ENCODE measurements around the gene TBC1D32. TPM values are rescaled to one million over a fixed set of nuclear protein-coding genes. Genes with fewer than 3 reads are reported as not detected.

The TBC1D32 gene
- total RNA-seq, 1 experiment from 2014 or later: 9.0 TPM

DNA sequence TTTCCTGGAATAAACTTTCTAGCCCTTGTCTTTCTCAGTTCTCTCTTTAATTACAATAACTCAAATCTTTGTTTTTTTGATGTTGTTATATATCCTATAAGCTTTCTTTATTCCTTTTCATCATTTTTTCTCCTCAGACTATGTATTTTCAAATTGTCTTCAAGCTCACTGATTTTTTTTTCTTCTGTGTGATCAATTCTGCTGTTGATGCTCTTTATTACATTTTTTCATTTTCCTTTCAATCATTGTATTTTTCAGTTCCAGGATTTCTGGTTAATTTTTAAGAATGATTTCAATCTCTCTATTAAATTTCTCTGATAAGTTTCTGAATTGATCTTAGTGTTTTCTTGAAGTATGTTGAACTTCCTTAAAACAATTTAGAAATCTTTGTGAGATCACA, 209.7 kb downstream of the TBC1D32 start:
- no peak overlapping the region for H2BK5ac ChIP-seq (ENCODE audit: insufficient read length, low read length)
- no peak overlapping the region for H2BK15ac ChIP-seq (ENCODE audit: low read depth, low read length)
- peaks cover 16 to 25% (median 17%) of the 10 kb centered on the region in 3 experiments for H3K36me3 Mint-ChIP-seq (ENCODE audit: insufficient read depth in 1 of 3, low read depth in 3 of 3)

More for the DNA sequence above, 209.7 kb downstream of the TBC1D32 start:
- Mint-ChIP-seq H3K4me1 (no peaks in the 10 kb centered on the region; a peak in 1 of 4 replicates), H3K27me3 (ENCODE audit: low read depth) (no peaks in the 10 kb centered on the region), H3K4me3 (no peak overlapping the region), H3K9me3 (peaks cover 10% of the 10 kb centered on the region in 2 experiments), H3K27ac (no peak overlapping the region; a peak in 1 of 7 replicates)
- H3K4me2 ChIP-seq (ENCODE audit: insufficient read depth, insufficient read length, low read length): no peak overlapping the region
- H3K79me1 ChIP-seq (ENCODE audit: insufficient read depth, low read depth, low read length, poor library complexity, severe bottlenecking): no peaks in the 10 kb centered on the region
- no peak overlapping the region for H2BK20ac ChIP-seq (ENCODE audit: low read depth, low read length, poor library complexity, severe bottlenecking)
- H3K18ac ChIP-seq (ENCODE audit: insufficient read length, low read depth, low read length): no peak overlapping the region
- no peak overlapping the region for H2BK120ac ChIP-seq (ENCODE audit: low read depth, low read length, poor library complexity, severe bottlenecking)
- H3K9me3 ChIP-seq (ENCODE audit: control insufficient read depth, low read depth, low read length): no peaks in the 10 kb centered on the region
- no peak overlapping the region for H3K4ac ChIP-seq (ENCODE audit: low read depth, low read length)
- no peaks in the 10 kb centered on the region for H4K20me1 ChIP-seq (ENCODE audit: control insufficient read depth, insufficient read depth, insufficient read length)
- H3K27me3 ChIP-seq (ENCODE audit: insufficient read depth, low read length): no peaks in the 10 kb centered on the region
- no peak overlapping the region for H4K91ac ChIP-seq (ENCODE audit: insufficient read length, low read depth, low read length)
- H3K23me2 ChIP-seq (ENCODE audit: insufficient read length, low read depth, low read length, poor library complexity, severe bottlenecking): no peaks in the 10 kb centered on the region
- H2AFZ ChIP-seq (ENCODE audit: low read length): no peak overlapping the region
- H3K56ac ChIP-seq (ENCODE audit: insufficient read length, low read depth, low read length): no peak overlapping the region
- no peak overlapping the region for H3K14ac ChIP-seq (ENCODE audit: insufficient read depth, low read length)
- no peak overlapping the region for H4K8ac ChIP-seq (replicated peaks; ENCODE audit: insufficient read length, low read depth, low read length)
- H3T11ph ChIP-seq (ENCODE audit: low read length): no peak overlapping the region
- H3K9ac ChIP-seq (ENCODE audit: extremely low read depth, insufficient read length, low read length): no peak overlapping the region
- H3K23ac ChIP-seq (ENCODE audit: insufficient read length, low read depth, low read length): no peak overlapping the region
- H2AK5ac ChIP-seq (ENCODE audit: insufficient read length, low read length): no peak overlapping the region
- no peak for DNase-seq
- H4K5ac ChIP-seq (ENCODE audit: insufficient read length, low read depth, low read length): no peak overlapping the region
- H3K79me2 ChIP-seq (ENCODE audit: insufficient read depth, low read length): no peaks in the 10 kb centered on the region
- H3K4me1 ChIP-seq (ENCODE audit: insufficient read depth, low read length): no peaks in the 10 kb centered on the region
- no peak overlapping the region for H2BK12ac ChIP-seq (ENCODE audit: insufficient read length, low read depth, low read length)
- H3K27ac ChIP-seq (ENCODE audit: insufficient read length, low read depth, low read length): no peak overlapping the region
- TF ChIP-seq, protein P1, sequence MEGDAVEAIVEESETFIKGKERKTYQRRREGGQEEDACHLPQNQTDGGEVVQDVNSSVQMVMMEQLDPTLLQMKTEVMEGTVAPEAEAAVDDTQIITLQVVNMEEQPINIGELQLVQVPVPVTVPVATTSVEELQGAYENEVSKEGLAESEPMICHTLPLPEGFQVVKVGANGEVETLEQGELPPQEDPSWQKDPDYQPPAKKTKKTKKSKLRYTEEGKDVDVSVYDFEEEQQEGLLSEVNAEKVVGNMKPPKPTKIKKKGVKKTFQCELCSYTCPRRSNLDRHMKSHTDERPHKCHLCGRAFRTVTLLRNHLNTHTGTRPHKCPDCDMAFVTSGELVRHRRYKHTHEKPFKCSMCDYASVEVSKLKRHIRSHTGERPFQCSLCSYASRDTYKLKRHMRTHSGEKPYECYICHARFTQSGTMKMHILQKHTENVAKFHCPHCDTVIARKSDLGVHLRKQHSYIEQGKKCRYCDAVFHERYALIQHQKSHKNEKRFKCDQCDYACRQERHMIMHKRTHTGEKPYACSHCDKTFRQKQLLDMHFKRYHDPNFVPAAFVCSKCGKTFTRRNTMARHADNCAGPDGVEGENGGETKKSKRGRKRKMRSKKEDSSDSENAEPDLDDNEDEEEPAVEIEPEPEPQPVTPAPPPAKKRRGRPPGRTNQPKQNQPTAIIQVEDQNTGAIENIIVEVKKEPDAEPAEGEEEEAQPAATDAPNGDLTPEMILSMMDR (conservative IDR thresholded peaks at IDR 0.05): no peak
